Mucosa of rectum (tissue), 2 donors: ENCODE measurements around the gene PDK2.

Experiments used
- H3K27ac ChIP-seq, 2 donors: one replicate each; pipeline ENCODE4 v1.7.0; 2013; ENCODE audit warnings: inconsistent platforms in 2 of 2, low read depth in 2 of 2, low read length in 2 of 2
- H3K27me3 ChIP-seq, 2 donors: one replicate each; pipeline ENCODE4 v1.7.0; 2013; ENCODE audit warnings: low read length in 2 of 2; ENCODE audit not compliant: control insufficient read depth in 2 of 2, insufficient read depth in 2 of 2
- H3K36me3 ChIP-seq, 2 donors: one replicate each; pipeline ENCODE4 v1.7.0; 2013; ENCODE audit warnings: low read length in 2 of 2; ENCODE audit not compliant: control insufficient read depth in 2 of 2, insufficient read depth in 2 of 2
- H3K4me1 ChIP-seq, 2 donors: one replicate each; pipeline ENCODE4 v1.7.0; 2013; ENCODE audit warnings: low read length in 2 of 2, mild to moderate bottlenecking in 1 of 2; ENCODE audit not compliant: control insufficient read depth in 2 of 2, insufficient read depth in 2 of 2
- H3K4me3 ChIP-seq, 2 donors: one replicate each; pipeline ENCODE4 v1.7.0; 2013; ENCODE audit warnings: low read length in 2 of 2
- H3K9ac ChIP-seq, 2 donors: one replicate each; pipeline ENCODE4 v1.7.0; 2013; ENCODE audit warnings: low read length in 2 of 2, low read depth in 1 of 2, mild to moderate bottlenecking in 1 of 2
- H3K9me3 ChIP-seq, 2 donors: one replicate each; pipeline ENCODE4 v1.7.0; 2013; ENCODE audit warnings: low read length in 2 of 2; ENCODE audit not compliant: control insufficient read depth in 2 of 2
- donor health status: healthy.
- donor health status: Normal muscosa, but diverticular disease.

The PDK2 gene

DNA sequence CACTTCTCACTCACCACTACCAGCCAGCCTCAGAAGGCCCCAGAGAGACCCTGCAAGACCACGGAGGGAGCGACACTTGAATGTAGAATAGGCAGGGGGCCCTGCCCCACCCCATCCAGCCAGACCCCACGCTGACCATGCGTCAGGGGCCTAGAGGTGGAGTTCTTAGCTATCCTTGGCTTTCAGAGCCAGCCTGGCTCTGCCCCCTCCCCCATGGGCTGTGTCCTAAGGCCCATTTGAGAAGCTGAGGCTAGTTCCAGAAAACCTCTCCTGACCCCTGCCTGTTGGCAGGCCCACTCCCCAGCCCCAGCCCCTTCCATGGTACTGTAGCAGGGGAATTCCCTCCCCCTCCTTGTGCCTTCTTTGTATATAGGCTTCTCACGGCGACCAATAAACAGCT, 5.1 kb upstream of the PDK2 start:
- Histone ChIP-seq H3K4me3 (no peak overlapping the region), H3K27me3 (no peaks in the 10 kb centered on the region), H3K27ac (no peak overlapping the region)

DNA sequence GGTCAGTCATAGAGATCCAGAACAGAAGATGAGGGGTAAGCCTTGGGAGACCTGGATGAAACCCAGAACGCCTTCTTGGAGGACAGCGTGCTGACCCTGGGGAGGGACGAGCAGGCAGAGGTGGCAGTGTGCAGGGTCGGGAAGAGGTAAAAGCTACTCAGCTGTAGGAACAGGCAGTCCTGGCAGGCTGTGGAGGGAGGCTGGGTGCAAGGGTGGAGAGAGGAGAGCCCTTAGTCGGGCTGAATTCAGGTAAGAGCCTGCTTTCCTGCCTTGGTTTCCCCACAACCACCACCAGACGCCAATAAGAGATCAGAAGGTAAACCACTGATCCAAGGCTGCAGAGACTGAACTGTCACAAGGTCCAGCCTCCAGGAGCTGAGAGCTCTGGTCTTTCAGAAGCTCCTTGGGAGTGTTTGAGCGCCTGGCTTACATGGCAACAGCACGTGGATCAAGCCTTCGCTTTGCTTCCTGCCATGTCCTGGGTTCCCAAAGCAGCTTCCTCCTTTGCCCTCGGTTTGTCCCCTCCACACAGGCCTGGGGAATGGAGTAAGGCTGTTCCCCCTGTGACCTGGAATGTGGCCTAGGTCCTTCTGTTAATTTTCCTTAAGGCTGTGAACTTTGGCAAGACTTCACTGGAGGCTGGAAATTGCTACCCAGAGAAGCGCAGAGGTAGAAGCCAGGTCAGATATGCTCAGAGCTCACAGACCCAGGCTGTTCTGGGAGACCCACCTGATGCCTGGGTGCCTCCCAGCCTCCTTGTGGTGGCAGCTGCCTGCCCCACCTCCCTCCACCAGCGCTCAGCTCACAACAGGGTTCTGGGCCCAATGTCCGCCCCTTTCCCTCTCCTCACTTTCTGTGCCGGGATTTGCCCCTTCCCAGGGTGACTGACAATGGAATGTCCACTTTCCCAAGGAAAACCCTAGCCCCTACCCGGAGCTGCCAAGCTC, 3.9 kb upstream of the PDK2 start:
- peaks cover 14 to 21% of the 10 kb centered on the region in 2 donors for H3K36me3 ChIP-seq
- H3K9ac ChIP-seq = no peak overlapping the region
- no peak overlapping the region for H3K27ac ChIP-seq

More for the DNA sequence above, 5.1 kb upstream of the PDK2 start:
- Histone ChIP-seq H3K9ac (no peak overlapping the region), H3K9me3 (no peaks in the 10 kb centered on the region), H3K4me1 (peaks cover 4 to 6% of the 10 kb centered on the region in 2 donors), H3K36me3 (peaks cover 14 to 21% of the 10 kb centered on the region in 2 donors)

DNA sequence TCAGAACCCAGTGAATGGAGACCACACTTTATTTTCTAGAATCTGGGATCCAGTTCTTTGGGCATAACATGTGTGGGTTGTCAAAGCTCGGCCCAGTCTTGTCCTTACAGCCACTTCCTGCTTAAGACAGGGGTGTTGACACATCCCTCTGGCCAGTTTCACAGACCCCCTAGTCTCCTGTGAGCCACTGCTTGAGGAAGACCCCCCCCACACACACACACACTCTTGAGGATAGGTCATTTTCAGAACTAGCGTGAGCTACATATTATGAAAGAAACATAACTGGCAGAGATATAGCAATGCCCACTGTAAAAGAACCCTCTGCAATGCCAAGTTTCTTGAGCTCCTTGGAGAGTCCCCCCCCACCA, 3.2 kb upstream of the PDK2 start:
- Histone ChIP-seq H3K4me1 (peaks cover 17 to 19% of the 10 kb centered on the region in 2 donors), H3K9ac (no peak overlapping the region), H3K36me3 (peaks cover 14 to 21% of the 10 kb centered on the region in 2 donors), H3K4me3 (no peak overlapping the region), H3K27ac (no peak overlapping the region), H3K9me3 (no peaks in the 10 kb centered on the region), H3K27me3 (no peaks in the 10 kb centered on the region)

More for the DNA sequence above, 3.9 kb upstream of the PDK2 start:
- Histone ChIP-seq H3K4me1 (peaks cover 12 to 13% of the 10 kb centered on the region in 2 donors), H3K9me3 (no peaks in the 10 kb centered on the region), H3K27me3 (no peaks in the 10 kb centered on the region), H3K4me3 (no peak overlapping the region)

DNA sequence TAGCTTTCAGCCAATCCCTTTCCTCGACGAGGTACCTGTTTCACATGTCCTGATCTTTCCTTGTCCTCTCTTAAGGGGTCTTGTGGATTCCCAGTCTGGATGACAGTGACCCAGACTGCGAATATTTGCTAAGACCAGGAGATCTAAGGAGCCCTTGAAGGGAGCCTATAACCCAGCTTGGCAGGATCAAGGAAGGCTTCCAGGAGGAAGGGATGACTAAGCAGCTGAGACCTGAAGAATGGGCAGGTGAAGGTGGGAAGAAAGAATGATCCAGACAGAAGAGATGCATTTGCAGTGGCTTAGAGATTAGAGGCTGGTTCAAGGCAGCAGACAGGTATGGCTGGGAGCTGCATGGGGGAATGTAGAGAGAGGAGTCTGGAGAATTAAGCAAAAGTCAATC, 1.9 kb upstream of the PDK2 start:
- no peaks in the 10 kb centered on the region for H3K9me3 ChIP-seq
- H3K27ac ChIP-seq = no peak overlapping the region
- no peaks in the 10 kb centered on the region for H3K27me3 ChIP-seq
- peaks cover 24 to 26% of the 10 kb centered on the region in 2 donors for H3K36me3 ChIP-seq
- peaks cover 26% of the 10 kb centered on the region in 2 donors for H3K4me1 ChIP-seq
- no peak overlapping the region for H3K4me3 ChIP-seq
- no peak overlapping the region for H3K9ac ChIP-seq

DNA sequence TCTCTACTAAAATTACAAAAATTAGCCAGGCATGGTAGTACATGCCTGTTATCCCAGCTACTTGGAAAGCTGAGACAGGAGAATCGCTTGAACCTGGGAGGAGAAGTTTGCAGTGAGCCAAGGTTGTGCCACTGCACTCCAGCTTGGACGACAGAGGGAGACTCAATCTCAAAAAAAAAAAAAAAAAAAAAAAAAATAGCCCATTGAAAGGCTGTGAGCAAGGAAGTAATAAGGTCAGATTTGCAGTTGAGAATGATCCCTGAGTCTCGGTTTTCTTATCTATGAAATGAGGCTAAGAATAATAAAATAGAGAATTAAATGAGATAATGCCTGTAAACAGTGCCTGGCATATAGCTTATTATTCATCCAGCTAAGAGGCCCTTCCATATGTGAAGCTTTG, 1.3 kb upstream of the PDK2 start:
- peaks cover 31 to 32% of the 10 kb centered on the region in 2 donors for H3K4me1 ChIP-seq
- peaks cover 27 to 29% of the 10 kb centered on the region in 2 donors for H3K36me3 ChIP-seq
- H3K27me3 ChIP-seq = no peaks in the 10 kb centered on the region
- no peak overlapping the region for H3K27ac ChIP-seq
- H3K9me3 ChIP-seq = no peaks in the 10 kb centered on the region
- peak overlapping the region in 1 of 2 donors; percentile 66 for H3K9ac ChIP-seq
- no peak overlapping the region for H3K4me3 ChIP-seq

DNA sequence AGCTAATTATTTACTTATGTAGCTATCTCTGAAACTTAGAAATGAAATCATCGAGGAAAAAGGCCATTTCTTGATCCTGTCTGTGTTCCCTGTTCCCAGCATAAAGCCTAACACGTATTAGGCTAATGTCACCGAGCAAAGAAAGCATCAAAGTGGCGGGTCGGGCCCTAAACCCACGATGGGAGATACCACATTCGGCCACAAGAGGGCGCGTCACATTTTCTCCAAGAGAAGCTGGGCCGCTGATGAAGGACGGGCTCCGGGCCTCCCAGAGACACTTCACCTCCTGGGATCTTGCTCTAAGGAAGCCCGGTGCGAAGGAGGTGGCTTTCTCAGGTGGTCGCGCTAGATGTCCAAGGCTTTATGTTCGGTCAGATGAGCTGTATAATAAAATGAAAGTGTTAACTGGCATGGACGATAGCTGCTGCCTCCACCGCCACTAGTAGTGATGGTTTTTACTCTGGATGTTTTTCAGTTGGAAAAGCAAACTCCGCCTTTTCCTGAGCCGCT, 853 bp upstream of the PDK2 start:
- H3K27me3 ChIP-seq = no peaks in the 10 kb centered on the region
- peak overlapping the region; percentile 53 to 84 for H3K27ac ChIP-seq
- peak overlapping the region; percentile 84 to 96 for H3K4me3 ChIP-seq
- no peaks in the 10 kb centered on the region for H3K9me3 ChIP-seq
- H3K36me3 ChIP-seq = peaks cover 25 to 27% of the 10 kb centered on the region in 2 donors
- H3K9ac ChIP-seq = peak overlapping the region; percentile 66 to 78
- H3K4me1 ChIP-seq = peaks cover 35 to 36% of the 10 kb centered on the region in 2 donors

DNA sequence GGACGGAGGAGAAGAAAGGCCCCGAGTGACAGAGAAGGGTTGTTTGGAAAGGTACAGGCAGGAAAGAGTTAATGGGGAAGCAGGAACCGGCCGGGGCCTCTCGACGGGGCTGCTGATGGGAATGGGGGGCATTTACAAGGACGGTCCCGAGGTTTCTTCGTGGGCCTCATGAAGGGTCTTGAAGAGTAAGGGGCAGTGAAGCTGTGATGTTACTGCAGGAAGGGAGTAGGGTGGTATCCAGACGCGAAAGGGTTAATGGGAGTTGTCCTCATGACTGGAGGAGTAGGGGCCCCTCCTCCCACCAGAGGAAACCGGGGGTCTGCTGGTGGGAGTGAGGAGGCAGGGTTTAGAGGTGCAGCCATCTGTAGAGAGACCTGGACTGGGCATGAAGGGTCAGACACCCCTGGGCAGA, 481 bp downstream of the PDK2 start:
- Histone ChIP-seq H3K27ac (peak overlapping the region; percentile 74 to 84), H3K4me1 (peaks cover 45 to 46% of the 10 kb centered on the region in 2 donors)

DNA sequence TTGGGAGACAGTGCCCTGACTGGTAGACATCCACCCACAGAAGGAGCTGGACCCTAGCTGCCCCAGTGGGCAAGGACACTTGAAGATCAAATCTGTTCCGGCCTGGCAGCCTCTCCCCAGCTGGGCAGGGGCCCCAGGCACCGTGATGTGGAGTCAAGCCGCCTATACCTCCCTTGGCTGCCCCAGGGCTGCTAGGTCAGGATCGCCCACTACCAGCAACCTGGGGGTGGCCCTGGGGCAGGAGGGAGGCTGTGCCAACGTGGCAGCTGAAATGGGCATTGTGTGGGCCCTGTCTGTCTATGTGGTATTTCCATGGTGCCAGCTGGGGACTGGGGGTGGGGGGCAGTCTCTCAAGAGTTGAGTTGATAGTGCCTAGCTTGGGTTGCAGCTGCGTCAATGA, 941 bp downstream of the PDK2 start:
- Histone ChIP-seq H3K36me3 (peaks cover 19 to 25% of the 10 kb centered on the region in 2 donors), H3K27ac (peak overlapping the region; percentile 74 to 84), H3K9me3 (no peaks in the 10 kb centered on the region), H3K27me3 (no peaks in the 10 kb centered on the region), H3K9ac (peak overlapping the region; percentile 87 to 95), H3K4me1 (peaks cover 50 to 51% of the 10 kb centered on the region in 2 donors), H3K4me3 (peak overlapping the region; percentile 84 to 96)

More for the DNA sequence above, 481 bp downstream of the PDK2 start:
- H3K9ac ChIP-seq = peak overlapping the region; percentile 87 to 95
- H3K4me3 ChIP-seq = peak overlapping the region; percentile 84 to 96
- H3K9me3 ChIP-seq = no peaks in the 10 kb centered on the region
- no peaks in the 10 kb centered on the region for H3K27me3 ChIP-seq
- H3K36me3 ChIP-seq = peaks cover 19 to 25% of the 10 kb centered on the region in 2 donors

DNA sequence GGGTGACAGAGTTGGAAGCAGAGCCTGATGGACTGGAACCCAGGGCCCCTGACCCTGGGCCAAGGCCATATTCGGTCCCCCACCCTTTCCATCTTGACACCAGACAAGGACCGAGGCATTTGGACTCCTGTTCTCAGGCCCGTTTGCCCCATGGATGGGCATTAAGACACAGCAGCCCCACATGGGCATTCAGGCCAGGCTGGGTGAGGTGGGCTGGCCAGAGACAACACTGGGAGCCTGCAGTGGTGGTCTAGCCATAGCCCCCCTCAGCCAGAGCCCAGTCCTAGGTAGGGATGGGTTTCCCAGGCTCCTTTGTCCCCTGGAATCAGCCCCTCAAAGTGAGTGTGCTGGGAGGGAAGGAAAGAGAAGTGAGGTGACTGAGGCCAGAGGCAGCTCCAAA, 1.6 kb downstream of the PDK2 start:
- peak overlapping the region in 1 of 2 donors; percentile 84 for H3K4me3 ChIP-seq
- peaks cover 19 to 25% of the 10 kb centered on the region in 2 donors for H3K36me3 ChIP-seq
- no peaks in the 10 kb centered on the region for H3K9me3 ChIP-seq
- peaks cover 56 to 57% of the 10 kb centered on the region in 2 donors for H3K4me1 ChIP-seq
- no peaks in the 10 kb centered on the region for H3K27me3 ChIP-seq
- H3K27ac ChIP-seq = no peak overlapping the region
- peak overlapping the region in 1 of 2 donors; percentile 87 for H3K9ac ChIP-seq

DNA sequence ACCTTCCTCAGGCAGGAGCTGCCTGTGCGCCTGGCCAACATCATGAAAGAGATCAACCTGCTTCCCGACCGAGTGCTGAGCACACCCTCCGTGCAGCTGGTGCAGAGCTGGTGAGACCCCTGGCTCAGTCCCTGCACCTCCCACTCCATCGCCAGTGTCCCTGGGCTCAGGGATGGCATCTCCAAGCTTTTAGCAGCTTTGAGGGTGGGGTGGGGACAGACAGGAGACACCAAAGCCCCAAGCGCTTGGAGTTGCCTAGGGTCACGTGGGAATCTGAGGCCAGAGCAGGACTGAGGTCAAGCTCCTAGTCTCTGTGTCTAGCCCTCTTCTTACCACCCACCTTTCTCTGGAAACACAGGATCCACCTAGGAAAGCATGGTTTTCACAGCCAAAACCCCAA, 2.3 kb downstream of the PDK2 start:
- no peak overlapping the region for H3K9ac ChIP-seq
- H3K36me3 ChIP-seq = peaks cover 19 to 25% of the 10 kb centered on the region in 2 donors
- H3K4me3 ChIP-seq = no peak overlapping the region
- H3K4me1 ChIP-seq = peaks cover 62 to 63% of the 10 kb centered on the region in 2 donors
- no peaks in the 10 kb centered on the region for H3K9me3 ChIP-seq
- no peaks in the 10 kb centered on the region for H3K27me3 ChIP-seq
- H3K27ac ChIP-seq = no peak overlapping the region
